A549 (cell line): ENCODE data around the gene SCUBE1. TPM values are rescaled to one million over a fixed set of nuclear protein-coding genes. Genes with fewer than 3 reads are reported as not detected.
A peak's percentile ranks its signal among the peaks of the same experiment; 100 is the strongest.

Source experiments
- ATAC-seq, 2 experiments: fragments of 200-7000 bp in 1 of 2; fragments of >200 bp in 1 of 2; cut with Nextera tagmentation in 1 of 2; cut with Tn5 transposase in 1 of 2; 3 replicates each; pipeline versions ENCODE4 v1.8.0 to v1.9.1; 2018 to 2020; ENCODE audit warnings: mild to moderate bottlenecking in 1 of 2, moderate library complexity in 1 of 2
- CTCF ChIA-PET: fragments of 300-600 bp; sonication (Branson Sonifier 250); formaldehyde crosslinking; extraction: SDS; loops from one replicate; lab custom pipeline; 2021; ENCODE audit warnings: antibody characterized with exemption, inconsistent platforms; lab: Yijun Ruan, JAX
- POLR2A ChIA-PET: fragments of 350-600 bp; formaldehyde crosslinking; extraction: SDS; loops from one replicate; lab custom pipeline; 2021; ENCODE audit warnings: antibody characterized with exemption, inconsistent platforms; lab: Yijun Ruan, JAX
- DNase-seq, 2 experiments: peaks; one replicate each; pipeline versions ENCODE4 v3.0.0 to v3.0.0-alpha.2; 2011 to 2016; ENCODE audit warnings: low read depth in 1 of 2, low spot score in 1 of 2
- FAIRE-seq: peaks from 2 replicates; lab custom pipeline; 2011; peaks lifted over from hg19 to GRCh38; lab: Jason Lieb, UNC
- H3K27ac ChIP-seq, 2 experiments: fragments of >200 bp; sonication (Bioruptor Twin); formaldehyde crosslinking; 3 replicates each; pipeline ENCODE4 v1.5.1; 2016 to 2017
- H3K4me1 ChIP-seq: fragments of >200 bp; sonication (Bioruptor Twin); formaldehyde crosslinking; 3 replicates; pipeline ENCODE4 v1.6.1; 2016
- H3K4me2 ChIP-seq: fragments of >200 bp; sonication (Bioruptor Twin); formaldehyde crosslinking; 3 replicates; pipeline ENCODE4 v1.6.1; 2016
- H3K4me3 ChIP-seq: fragments of >200 bp; sonication (Bioruptor Twin); formaldehyde crosslinking; 3 replicates; pipeline ENCODE4 v1.5.1; 2016
- H3K9me3 ChIP-seq: fragments of >200 bp; sonication (Bioruptor Twin); formaldehyde crosslinking; 3 replicates; pipeline ENCODE4 v1.6.1; 2016
- BHLHE40 ChIP-seq: IDR thresholded peaks from 2 replicates; pipeline ENCODE4 v1.6.1; 2012; ENCODE audit warnings: low read depth, low read length, inconsistent platforms
- CEBPB ChIP-seq, 2 experiments: fragments of >200 bp in 1 of 2; sonication (Bioruptor Twin) in 1 of 2; formaldehyde crosslinking in 1 of 2; IDR thresholded peaks; 2 replicates each; pipeline ENCODE4 v1.6.1; 2012 to 2016
- EHMT2 ChIP-seq: fragments of 200-600 bp; sonication (generic); IDR thresholded peaks from 2 replicates; pipeline ENCODE4 v1.6.1; 2016; ENCODE audit warnings: antibody characterized with exemption, low read depth, mild to moderate bottlenecking, moderate library complexity
- ELK1 ChIP-seq: fragments of 150-350 bp; IDR thresholded peaks from 2 replicates; pipeline ENCODE4 v1.6.1; 2014; ENCODE audit warnings: low read depth, mild to moderate bottlenecking, low read length
- FOSL2 ChIP-seq, 2 experiments: fragments of 450-650 bp in 1 of 2; fragments of >200 bp in 1 of 2; sonication (Bioruptor Twin) in 1 of 2; formaldehyde crosslinking; IDR thresholded peaks; 2 replicates each; pipeline versions ENCODE4 v1.5.0 to v1.6.1; 2016 to 2020; ENCODE audit warnings: mild to moderate bottlenecking in 1 of 2, moderate library complexity in 1 of 2
- FOXS1 ChIP-seq: fragments of 250-450 bp; sonication (Bioruptor Pico); IDR thresholded peaks from 2 replicates; pipeline ENCODE4 v1.5.0; 2020; ENCODE audit warnings: mild to moderate bottlenecking, moderate library complexity
- HDAC2 ChIP-seq: fragments of 200-600 bp; sonication (generic); IDR thresholded peaks from 2 replicates; pipeline ENCODE4 v1.6.1; 2016
- HOXB13 ChIP-seq: fragments of 250-450 bp; sonication (Bioruptor Pico); IDR thresholded peaks from 2 replicates; pipeline ENCODE4 v1.5.0; 2020; ENCODE audit warnings: low read depth, mild to moderate bottlenecking, moderate library complexity
- HOXB5 ChIP-seq: fragments of 250-450 bp; sonication (Bioruptor Pico); IDR thresholded peaks from 2 replicates; pipeline ENCODE4 v1.5.0; 2020; ENCODE audit warnings: mild to moderate bottlenecking, moderate library complexity
- JUN ChIP-seq, 2 experiments: fragments of >200 bp; sonication (Bioruptor Twin); formaldehyde crosslinking; IDR thresholded peaks; 2 replicates in 1 of 2; 3 replicates in 1 of 2; pipeline ENCODE4 v1.6.1; 2016 to 2017
- KDM5A ChIP-seq: fragments of 200-600 bp; sonication (generic); IDR thresholded peaks from 2 replicates; pipeline ENCODE4 v1.6.1; 2016; ENCODE audit warnings: antibody characterized with exemption, mild to moderate bottlenecking
- MAX ChIP-seq: IDR thresholded peaks from 2 replicates; pipeline ENCODE4 v1.6.1; 2012
- MYC ChIP-seq: IDR thresholded peaks from 2 replicates; pipeline ENCODE4 v1.6.1; 2012; ENCODE audit warnings: mild to moderate bottlenecking, inconsistent platforms, low read length, improper control_type of control experiment, borderline replicate concordance
- NFE2L2 ChIP-seq: fragments of 150-350 bp; conservative IDR thresholded peaks from 2 replicates; pipeline ENCODE4 v1.6.1; 2014; ENCODE audit warnings: low read length
- PBX3 ChIP-seq: IDR thresholded peaks from 2 replicates; pipeline ENCODE4 v1.6.1; 2012
- PHF8 ChIP-seq: fragments of 200-600 bp; sonication (generic); IDR thresholded peaks from 2 replicates; pipeline ENCODE4 v1.6.1; 2016; ENCODE audit warnings: low read depth, mild to moderate bottlenecking, antibody characterized with exemption, moderate library complexity, borderline replicate concordance
- SMC3 ChIP-seq: fragments of >200 bp; sonication (Bioruptor Twin); formaldehyde crosslinking; IDR thresholded peaks from 3 replicates; pipeline ENCODE4 v1.6.1; 2018; ENCODE audit warnings: inconsistent platforms
- SREBF2 ChIP-seq: fragments of 450-650 bp; IDR thresholded peaks from 2 replicates; pipeline ENCODE4 v1.6.1; 2014; ENCODE audit warnings: mild to moderate bottlenecking, moderate library complexity
- TFCP2L1 ChIP-seq: fragments of 250-450 bp; sonication (Bioruptor Pico); IDR thresholded peaks from 2 replicates; pipeline ENCODE4 v1.5.0; 2021; ENCODE audit warnings: mild to moderate bottlenecking
- ZC3H11A ChIP-seq: fragments of 450-650 bp; IDR thresholded peaks from 2 replicates; pipeline ENCODE4 v1.6.1; 2014; ENCODE audit warnings: antibody characterized with exemption, mild to moderate bottlenecking
- ZFP36 ChIP-seq: fragments of 450-650 bp; IDR thresholded peaks from 2 replicates; pipeline ENCODE4 v1.6.1; 2014; ENCODE audit warnings: borderline replicate concordance; ENCODE audit not compliant: partially characterized antibody
- ZNF302 ChIP-seq: fragments of 250-450 bp; sonication (Bioruptor Pico); IDR thresholded peaks from 2 replicates; pipeline ENCODE4 v1.9.0; 2021; ENCODE audit warnings: inconsistent platforms, mild to moderate bottlenecking, moderate library complexity
- WGBS: methylation state at CpG from one replicate; pipeline ENCODE4 v1.1.6; 2017; ENCODE audit errors: missing lambda C conversion rate; 5-methylcytosine and 5-hydroxymethylcytosine counted together
- polyA plus RNA-seq, 4 experiments: library from polyadenylated mRNA; depleted of rRNA in 3 of 4; stranded (reverse); fragments of >200 nt; fragmentation: RNase III in 1 of 4; extraction: RNeasy Plus Mini Kit Qiagen cat#74134 plus additional on column Dnase treatment in 1 of 4; gene quantifications; 2 replicates in 3 of 4; 3 replicates in 1 of 4; pipeline ENCODE4 v1.2.3, GENCODE V29; 2011 to 2017

Gene SCUBE1
- polyA plus RNA-seq, 2 of the 4 experiments (the other 2 are of a cell fraction) = 0.01 to 0.12 TPM

- H3K4me1 ChIP-seq = peaks cover 11% of the 10 kb centered on the region
- no peak for FAIRE-seq
Measured at GRCh38 chr22:43342347-43343261, 568 bp downstream of the SCUBE1 start.

GRCh38 chr22:43341565-43341964 is 1.6 kb downstream of the SCUBE1 start:
- no peaks in the 10 kb centered on the region for H3K9me3 ChIP-seq
- H3K4me2 ChIP-seq = no peak overlapping the region
- CTCF ChIA-PET = interaction anchor here (3.2 kb wide), 1 partner anchor 68 kb away, joined by 15 read pairs; no protein-coding TSS in a partner anchor
- H3K4me3 ChIP-seq = no peak overlapping the region
- no peak for ATAC-seq
- peaks cover 11% of the 10 kb centered on the region for H3K4me1 ChIP-seq
- no peak overlapping the region for H3K27ac ChIP-seq
- no peak for TF ChIP-seq MAX
- TF ChIP-seq ZC3H11A = no peak
- TF ChIP-seq EHMT2 = no peak
- no peak for TF ChIP-seq SMC3
- no peak for TF ChIP-seq FOXS1 (CRISPR knock-in tag)
- TF ChIP-seq MYC = no peak
- TF ChIP-seq PHF8 = no peak
- TF ChIP-seq NFE2L2 = no peak
- TF ChIP-seq ZFP36 = no peak
- no peak for TF ChIP-seq HOXB5 (CRISPR knock-in tag)
- TF ChIP-seq HOXB13 = no peak
- no peak for TF ChIP-seq ZNF302 (CRISPR knock-in tag)
- TF ChIP-seq JUN (IDR thresholded peaks at IDR 0.05) = no peak
- TF ChIP-seq FOSL2 (IDR thresholded peaks at IDR 0.05) = no peak
- no peak for TF ChIP-seq FOSL2 (CRISPR knock-in tag; IDR thresholded peaks at IDR 0.05)
- no peak for TF ChIP-seq PBX3
- no peak for TF ChIP-seq HDAC2
- TF ChIP-seq BHLHE40 = no peak
- 36% methylated on average over 5 of the region's 7 CpGs for WGBS
- no peak for FAIRE-seq
- POLR2A ChIA-PET = no interaction called here
- no peak for DNase-seq

More at GRCh38 chr22:43342347-43343261, 568 bp downstream of the SCUBE1 start:
- ChIA-PET CTCF (interaction anchor here (0.7 kb wide), 1 partner anchor 68 kb away, joined by 3 read pairs; no protein-coding TSS in a partner anchor), POLR2A (no interaction called here)
- no peaks in the 10 kb centered on the region for H3K9me3 ChIP-seq
- ATAC-seq (0 out of 6 replicates have a peak, but pooled peaks of 1 of the 2 experiments have one; percentile 10), DNase-seq (no peak)
- TF ChIP-seq ELK1 (no peak), SREBF2 (no peak), HOXB5 (CRISPR knock-in tag) (no peak), ZC3H11A (no peak), TFCP2L1 (CRISPR knock-in tag) (no peak), KDM5A (no peak), CEBPB (IDR thresholded peaks at IDR 0.05) (no peak)
- 25% methylated on average over 18 of the region's 99 CpGs for WGBS
- H3K4me2 ChIP-seq = peak overlapping the region; percentile 95
- H3K27ac ChIP-seq = peak overlapping the region in 1 of 2 experiments; percentile 66; a peak in 3 of 6 replicates
- H3K4me3 ChIP-seq = peak overlapping the region; percentile 51
